ENCODE data around the gene SVIL. TPM values are rescaled to one million over a fixed set of nuclear protein-coding genes. Genes with fewer than 3 reads are reported as not detected.
"Not testable (repeated sequence)": the region's sequence is repeated elsewhere in the genome, so short reads cannot be mapped to it uniquely, and the experiment has no call there.

SVIL gene
- total RNA-seq, 1 donor: 7.8 TPM

GRCh38 chr10:29499993-29500537 lies 134.7 kb downstream of the SVIL start:
- TF ChIP-seq CTCF (IDR thresholded peaks at IDR 0.05; ENCODE audit: insufficient read depth, low read depth, low read length): no peak
- no peak overlapping the region for H3K4me3 ChIP-seq (ENCODE audit: low read depth, low read length)
- DNase-seq (ENCODE audit: low read depth): no peak

- peak; percentile 71 for DNase-seq (ENCODE audit: low read depth)
- H3K4me3 ChIP-seq (ENCODE audit: low read depth, low read length): no peak overlapping the region
- TF ChIP-seq CTCF (IDR thresholded peaks at IDR 0.05; ENCODE audit: insufficient read depth, low read depth, low read length): peak; percentile 97
Measured at GRCh38 chr10:29496341-29497162, 138.2 kb downstream of the SVIL start.

GRCh38 chr10:29495366-29495765 lies 139.4 kb downstream of the SVIL start:
- no peak overlapping the region for H3K4me3 ChIP-seq (ENCODE audit: low read depth, low read length)
- TF ChIP-seq CTCF (IDR thresholded peaks at IDR 0.05; ENCODE audit: insufficient read depth, low read depth, low read length): no peak
- DNase-seq (ENCODE audit: low read depth): no peak

- H3K4me3 ChIP-seq (ENCODE audit: low read depth, low read length): no peak overlapping the region
- no peak for TF ChIP-seq CTCF (IDR thresholded peaks at IDR 0.05; ENCODE audit: insufficient read depth, low read depth, low read length)
- no peak for DNase-seq (ENCODE audit: low read depth)
Measured at GRCh38 chr10:29493697-29494096, 141.1 kb downstream of the SVIL start.

GRCh38 chr10:29492774-29493173 lies 142.0 kb downstream of the SVIL start:
- no peak overlapping the region for H3K4me3 ChIP-seq (ENCODE audit: low read depth, low read length)
- no peak for TF ChIP-seq CTCF (IDR thresholded peaks at IDR 0.05; ENCODE audit: insufficient read depth, low read depth, low read length)
- DNase-seq (ENCODE audit: low read depth): no peak

GRCh38 chr10:29491918-29492317 lies 142.9 kb downstream of the SVIL start:
- no peak for DNase-seq (ENCODE audit: low read depth)
- no peak overlapping the region for H3K4me3 ChIP-seq (ENCODE audit: low read depth, low read length)
- no peak for TF ChIP-seq CTCF (IDR thresholded peaks at IDR 0.05; ENCODE audit: insufficient read depth, low read depth, low read length)

GRCh38 chr10:29490781-29491280 lies 143.9 kb downstream of the SVIL start:
- DNase-seq (ENCODE audit: low read depth); H3K4me3 ChIP-seq (ENCODE audit: low read depth, low read length): not testable (repeated sequence)

- H3K4me3 ChIP-seq (ENCODE audit: low read depth, low read length); DNase-seq (ENCODE audit: low read depth): not testable (repeated sequence)
Measured at GRCh38 chr10:29488471-29488870, 146.3 kb downstream of the SVIL start.

Data from fibroblast of villous mesenchyme (primary cell).